RWPE2 (cell line): ENCODE results near the gene RELN.

ENCODE experiments used
- ATAC-seq: fragments of 200-7000 bp; cut with Tn5 transposase; 3 replicates; pipeline ENCODE4 v1.9.1; 2021; ENCODE audit warnings: low read depth
- DNase-seq: peaks from one replicate; pipeline ENCODE4 v3.0.0-alpha.2; 2020; ENCODE audit warnings: low spot score
- H3K27ac ChIP-seq: fragments of 450-650 bp; 2 replicates; pipeline ENCODE4 v1.5.1; 2017; ENCODE audit warnings: mild to moderate bottlenecking; ENCODE audit not compliant: poor library complexity, severe bottlenecking
- H3K27me3 ChIP-seq: fragments of 250-450 bp; sonication (Bioruptor Pico); 2 replicates; pipeline ENCODE4 v1.5.1; 2021; ENCODE audit warnings: mild to moderate bottlenecking, moderate library complexity; ENCODE audit not compliant: insufficient read depth, poor library complexity, severe bottlenecking
- H3K36me3 ChIP-seq: fragments of 250-450 bp; sonication (Bioruptor Pico); 2 replicates; pipeline ENCODE4 v1.5.1; 2020; ENCODE audit warnings: low read depth, mild to moderate bottlenecking, moderate library complexity
- H3K4me1 ChIP-seq: fragments of 250-450 bp; sonication (Bioruptor Pico); 2 replicates; pipeline ENCODE4 v1.5.1; 2021; ENCODE audit warnings: mild to moderate bottlenecking, moderate library complexity; ENCODE audit not compliant: insufficient read depth, poor library complexity, severe bottlenecking
- H3K4me3 ChIP-seq: fragments of 250-450 bp; sonication (Bioruptor Pico); 2 replicates; pipeline ENCODE4 v1.5.1; 2021; ENCODE audit warnings: mild to moderate bottlenecking, moderate library complexity; ENCODE audit not compliant: severe bottlenecking
- H3K9me3 ChIP-seq: fragments of 250-450 bp; sonication (Bioruptor Pico); 2 replicates; pipeline ENCODE4 v1.5.1; 2021; ENCODE audit warnings: mild to moderate bottlenecking, moderate library complexity; ENCODE audit not compliant: severe bottlenecking
- TF ChIP-seq, protein P1 (sequence below): fragments of 450-650 bp; IDR thresholded peaks from one replicate; pipeline ENCODE4 v1.5.1; 2017; ENCODE audit warnings: mild to moderate bottlenecking, moderate library complexity; ENCODE audit not compliant: poor library complexity, severe bottlenecking

Gene RELN

DNA sequence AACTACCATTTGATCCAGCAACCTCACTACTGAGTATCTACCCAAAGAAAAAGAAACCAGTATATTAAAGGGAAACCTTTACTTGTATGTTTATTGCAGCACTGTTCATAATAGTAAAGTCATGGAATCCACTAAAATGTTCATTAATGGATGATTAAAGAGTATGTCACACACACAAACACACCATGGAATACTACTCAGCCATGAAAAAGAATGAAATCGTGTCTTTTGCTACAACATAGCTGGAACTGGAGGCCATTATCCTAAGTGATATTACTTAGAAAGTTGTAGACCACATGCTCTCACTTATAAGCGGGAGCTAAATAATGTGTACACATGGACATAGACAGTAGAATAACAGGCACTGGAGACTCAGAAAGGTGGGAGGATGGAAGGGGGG, 340.4 kb downstream of the RELN start:
- H3K27ac ChIP-seq: no peak overlapping the region
- DNase-seq: no peak
- TF ChIP-seq, protein P1, sequence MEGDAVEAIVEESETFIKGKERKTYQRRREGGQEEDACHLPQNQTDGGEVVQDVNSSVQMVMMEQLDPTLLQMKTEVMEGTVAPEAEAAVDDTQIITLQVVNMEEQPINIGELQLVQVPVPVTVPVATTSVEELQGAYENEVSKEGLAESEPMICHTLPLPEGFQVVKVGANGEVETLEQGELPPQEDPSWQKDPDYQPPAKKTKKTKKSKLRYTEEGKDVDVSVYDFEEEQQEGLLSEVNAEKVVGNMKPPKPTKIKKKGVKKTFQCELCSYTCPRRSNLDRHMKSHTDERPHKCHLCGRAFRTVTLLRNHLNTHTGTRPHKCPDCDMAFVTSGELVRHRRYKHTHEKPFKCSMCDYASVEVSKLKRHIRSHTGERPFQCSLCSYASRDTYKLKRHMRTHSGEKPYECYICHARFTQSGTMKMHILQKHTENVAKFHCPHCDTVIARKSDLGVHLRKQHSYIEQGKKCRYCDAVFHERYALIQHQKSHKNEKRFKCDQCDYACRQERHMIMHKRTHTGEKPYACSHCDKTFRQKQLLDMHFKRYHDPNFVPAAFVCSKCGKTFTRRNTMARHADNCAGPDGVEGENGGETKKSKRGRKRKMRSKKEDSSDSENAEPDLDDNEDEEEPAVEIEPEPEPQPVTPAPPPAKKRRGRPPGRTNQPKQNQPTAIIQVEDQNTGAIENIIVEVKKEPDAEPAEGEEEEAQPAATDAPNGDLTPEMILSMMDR: no peak
- no peak overlapping the region for H3K4me3 ChIP-seq
- H3K27me3 ChIP-seq: no peaks in the 10 kb centered on the region
- no peak for ATAC-seq
- no peaks in the 10 kb centered on the region for H3K4me1 ChIP-seq
- H3K9me3 ChIP-seq: peaks cover 8% of the 10 kb centered on the region
- no peaks in the 10 kb centered on the region for H3K36me3 ChIP-seq

DNA sequence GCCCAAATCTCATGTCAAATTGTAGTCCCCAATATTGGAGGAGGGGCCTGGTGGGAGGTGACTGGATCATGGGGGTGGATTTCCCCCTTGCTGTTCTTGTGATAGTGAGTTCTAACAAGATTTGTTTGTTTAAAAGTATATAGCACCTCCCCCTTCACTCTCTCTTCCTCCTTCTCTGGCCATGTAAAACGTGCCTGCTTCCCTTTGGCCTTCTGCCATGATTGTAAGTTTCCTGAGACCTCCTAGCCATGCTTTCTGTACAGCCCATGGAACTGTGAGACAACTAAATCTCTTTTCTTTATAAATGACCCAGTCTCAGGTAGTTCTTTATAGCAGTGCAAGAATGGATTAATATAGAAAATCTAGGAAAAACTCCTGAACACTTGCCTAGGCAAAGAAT, 341.3 kb downstream of the RELN start:
- H3K9me3 ChIP-seq: peaks cover 8% of the 10 kb centered on the region

DNA sequence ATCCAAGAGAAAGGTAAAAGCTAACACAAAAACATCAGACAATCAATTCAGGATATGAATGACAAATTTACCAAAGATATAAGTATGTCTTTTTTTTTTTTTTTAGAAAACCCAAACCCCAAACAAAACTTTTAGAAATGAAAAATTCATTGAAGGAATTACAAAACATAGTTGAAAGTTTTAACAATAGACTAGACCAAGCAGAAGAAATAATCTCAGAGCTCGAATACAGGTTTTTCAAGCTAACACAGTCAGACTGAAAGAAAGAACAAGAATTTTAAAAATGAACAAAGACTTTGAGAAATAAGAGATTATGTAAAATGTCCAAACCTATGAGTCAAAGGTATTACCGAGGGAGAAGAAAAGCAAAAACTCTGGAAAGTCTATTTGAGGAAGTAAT, 345.1 kb downstream of the RELN start:
- Histone ChIP-seq H3K4me1 (peaks cover 11% of the 10 kb centered on the region), H3K4me3 (no peak overlapping the region), H3K9me3 (peaks cover 8% of the 10 kb centered on the region), H3K27ac (no peak overlapping the region), H3K27me3 (no peaks in the 10 kb centered on the region), H3K36me3 (no peaks in the 10 kb centered on the region)
- no peak for DNase-seq
- TF ChIP-seq, protein P1: no peak
- ATAC-seq: no peak

More for the DNA sequence above, 341.3 kb downstream of the RELN start:
- Histone ChIP-seq H3K27ac (no peak overlapping the region), H3K27me3 (no peaks in the 10 kb centered on the region), H3K36me3 (no peaks in the 10 kb centered on the region), H3K4me3 (no peak overlapping the region), H3K4me1 (no peaks in the 10 kb centered on the region)
- DNase-seq (no peak), ATAC-seq (no peak)
- TF ChIP-seq, protein P1: no peak

DNA sequence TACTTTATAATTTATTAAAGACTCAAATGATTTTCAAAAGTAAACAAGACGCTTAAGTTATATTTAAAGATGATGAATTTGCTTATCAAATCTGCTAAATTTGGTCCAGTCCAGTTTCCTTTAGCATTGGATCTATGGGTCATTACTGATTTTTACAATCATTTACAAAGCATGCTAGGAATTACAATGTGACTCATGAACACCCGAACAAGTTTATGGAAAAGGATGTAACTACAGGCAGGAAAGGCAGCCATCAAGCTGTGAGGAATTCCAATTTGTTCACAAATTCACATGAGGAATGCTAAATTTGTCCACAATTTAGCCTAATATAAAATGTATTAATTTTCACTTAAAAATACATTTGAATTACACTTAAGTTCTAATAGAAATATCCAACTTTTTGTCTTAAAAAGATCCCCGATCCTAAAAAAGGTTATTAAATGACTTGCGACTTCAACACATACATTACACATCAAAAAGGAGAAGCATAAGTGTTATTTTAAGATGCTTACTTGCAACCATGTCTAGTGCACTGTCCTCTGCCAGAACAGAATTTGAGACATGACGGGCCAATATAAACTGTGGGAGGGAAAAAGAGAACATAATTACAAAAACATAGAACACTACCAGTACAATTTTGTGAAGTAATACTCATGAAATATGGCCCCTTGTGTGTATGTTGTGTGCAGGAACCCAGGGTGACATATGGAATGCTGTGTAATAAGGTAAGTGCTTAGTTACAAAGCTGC, 349.3 kb downstream of the RELN start:
- peaks cover 4% of the 10 kb centered on the region for H3K9me3 ChIP-seq
- TF ChIP-seq, protein P1: no peak
- H3K36me3 ChIP-seq: no peaks in the 10 kb centered on the region
- peak overlapping the region; percentile 95 for H3K27ac ChIP-seq
- H3K27me3 ChIP-seq: no peaks in the 10 kb centered on the region
- no peak for DNase-seq
- H3K4me1 ChIP-seq: peaks cover 40% of the 10 kb centered on the region
- ATAC-seq: peak; percentile 60
- H3K4me3 ChIP-seq: no peak overlapping the region

DNA sequence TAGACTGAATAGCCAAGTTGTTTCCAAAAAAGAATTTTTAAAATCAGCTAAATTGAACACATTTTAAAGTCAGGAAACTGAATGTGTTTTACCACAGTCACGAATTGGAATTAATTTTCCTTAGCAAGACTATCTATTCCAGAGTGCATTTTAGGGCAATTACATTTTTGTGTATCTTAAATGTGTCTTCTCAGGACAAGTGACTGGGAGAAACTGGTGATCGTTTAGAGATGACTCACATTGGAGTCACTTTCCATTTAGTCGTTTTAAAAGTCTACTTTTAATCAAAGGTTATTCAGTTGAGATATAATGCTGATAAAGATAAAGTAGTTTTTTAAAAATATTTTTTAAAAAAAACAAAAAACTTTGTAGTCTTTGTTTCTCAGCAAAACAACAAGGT, 351.7 kb downstream of the RELN start:
- Histone ChIP-seq H3K36me3 (no peaks in the 10 kb centered on the region), H3K4me1 (peaks cover 55% of the 10 kb centered on the region), H3K27ac (peak overlapping the region; percentile 95), H3K4me3 (no peak overlapping the region), H3K9me3 (no peaks in the 10 kb centered on the region), H3K27me3 (no peaks in the 10 kb centered on the region)
- ATAC-seq: no peak
- TF ChIP-seq, protein P1: no peak
- DNase-seq: no peak
